DMS53 treated with DMSO at 0.1 percent for 48 hours (cell line): Measurements from ENCODE around the gene CEP128.
A peak's percentile ranks its signal among the peaks of the same experiment; 100 is the strongest.

Experiments
- DNase-seq: peaks from one replicate; lab custom pipeline; 2025; ENCODE audit not compliant: unreplicated experiment; lab: John Stamatoyannopoulos, UW

CEP128 gene

GRCh38 chr14:80906336-80906735 lies 35.2 kb downstream of the CEP128 start:
- no peak for DNase-seq

GRCh38 chr14:80902608-80903007 lies 38.9 kb downstream of the CEP128 start:
- no peak for DNase-seq

DNA sequence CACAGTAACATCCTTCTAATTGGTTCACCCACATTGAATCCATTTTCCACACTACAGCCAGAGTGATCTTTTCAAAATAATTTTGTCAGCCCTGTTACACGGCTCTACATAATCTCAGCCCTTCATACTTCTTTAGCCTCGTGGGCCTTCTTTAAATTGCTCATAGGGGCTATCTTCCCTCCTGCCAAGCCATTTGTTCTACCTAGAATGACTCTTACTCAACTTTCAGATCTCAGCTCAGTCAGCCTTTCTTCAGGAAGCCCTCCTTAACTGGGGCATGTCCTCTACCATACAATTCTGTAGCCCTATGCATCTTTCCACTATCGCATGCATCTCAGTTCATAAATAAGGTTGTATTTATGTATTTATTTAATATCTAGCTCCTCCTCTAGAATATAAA lies 39.7 kb downstream of the CEP128 start:
- DNase-seq, result no peak

GRCh38 chr14:80901260-80901659 lies 40.3 kb downstream of the CEP128 start:
- DNase-seq, result no peak

GRCh38 chr14:80872645-80873044 lies 68.9 kb downstream of the CEP128 start:
- peak; percentile 3 for DNase-seq

DNA sequence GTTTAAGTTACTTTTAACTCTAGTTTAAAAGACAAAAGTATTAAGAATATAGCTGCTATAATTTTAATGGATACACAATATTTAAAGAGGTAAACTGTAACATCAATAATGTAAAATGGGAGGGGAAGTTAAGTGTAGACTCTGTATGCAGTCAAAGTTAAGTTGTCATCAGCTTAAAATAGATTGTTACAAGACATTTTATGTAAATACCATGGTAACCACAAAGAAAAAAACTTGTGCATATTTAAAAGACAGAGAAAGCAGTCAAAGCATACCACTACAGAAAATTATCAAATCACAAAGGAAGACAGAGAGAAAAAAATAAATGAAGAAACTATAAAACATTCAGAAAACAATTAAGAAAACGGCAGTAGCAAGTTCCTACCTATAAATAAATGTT lies 73.3 kb downstream of the CEP128 start:
- DNase-seq, result no peak

- DNase-seq, result no peak
Observed at GRCh38 chr14:80867798-80868197, 73.7 kb downstream of the CEP128 start.

GRCh38 chr14:80867091-80867490 lies 74.4 kb downstream of the CEP128 start:
- DNase-seq, result no peak

DNA sequence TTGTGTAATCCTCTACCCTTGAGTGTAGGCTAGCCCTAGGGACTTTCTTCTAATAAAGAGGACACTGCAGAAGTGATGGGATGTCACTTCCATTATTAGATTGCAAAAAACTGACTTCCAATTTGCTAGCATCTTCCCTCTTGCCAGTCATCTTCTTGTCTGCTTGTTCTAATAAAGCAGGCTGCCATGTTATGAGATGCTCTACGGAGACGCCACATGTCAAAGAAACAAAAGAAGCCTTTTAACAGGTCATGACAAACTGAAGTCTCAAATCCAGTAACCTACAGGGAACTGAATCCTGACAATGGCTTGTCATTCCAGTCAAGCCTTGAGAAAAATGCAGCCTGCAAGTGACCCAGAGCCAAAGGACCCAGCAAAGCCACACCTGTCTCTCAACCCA lies 76.0 kb downstream of the CEP128 start:
- no peak for DNase-seq

DNA sequence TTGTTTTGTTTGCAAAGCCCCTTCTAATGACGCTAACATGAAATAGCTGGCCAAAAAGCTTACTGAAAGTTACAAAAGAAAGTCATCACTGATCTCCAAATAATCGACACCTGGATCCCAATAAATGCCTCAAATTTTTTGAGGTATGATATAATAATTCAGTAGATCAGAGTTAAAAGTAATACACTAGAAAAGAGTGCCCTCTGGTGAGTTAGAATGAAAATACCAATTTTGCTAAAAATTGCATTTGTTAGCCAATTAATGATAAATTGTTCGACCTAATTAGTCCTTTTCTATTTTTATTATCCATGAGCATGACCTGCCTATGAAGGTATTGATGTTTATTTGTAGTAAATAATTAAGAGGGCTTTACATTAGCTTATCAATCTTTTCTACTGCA lies 78.6 kb downstream of the CEP128 start:
- DNase-seq, result no peak

DNA sequence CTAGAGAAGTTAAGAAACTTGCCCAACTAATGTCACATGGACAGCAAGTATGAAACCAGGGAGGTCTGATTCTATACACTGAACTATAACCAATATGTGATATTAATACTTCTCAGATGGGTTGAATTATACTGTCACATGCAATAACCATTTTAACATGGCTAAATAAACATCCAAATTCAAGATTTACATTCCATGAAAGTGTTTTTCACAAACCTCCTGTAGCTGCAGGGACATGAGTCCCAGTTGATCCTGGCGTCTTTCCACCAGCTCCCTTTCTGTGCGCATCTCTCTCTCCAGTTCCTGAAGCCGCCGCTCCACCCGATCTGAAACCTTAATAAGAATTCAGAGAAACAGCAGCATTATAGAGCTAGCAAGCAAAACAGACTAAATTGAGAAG lies 79.0 kb downstream of the CEP128 start:
- no peak for DNase-seq

- peak; percentile 15 for DNase-seq
Observed at GRCh38 chr14:80850197-80850814, 91.2 kb downstream of the CEP128 start.

DNA sequence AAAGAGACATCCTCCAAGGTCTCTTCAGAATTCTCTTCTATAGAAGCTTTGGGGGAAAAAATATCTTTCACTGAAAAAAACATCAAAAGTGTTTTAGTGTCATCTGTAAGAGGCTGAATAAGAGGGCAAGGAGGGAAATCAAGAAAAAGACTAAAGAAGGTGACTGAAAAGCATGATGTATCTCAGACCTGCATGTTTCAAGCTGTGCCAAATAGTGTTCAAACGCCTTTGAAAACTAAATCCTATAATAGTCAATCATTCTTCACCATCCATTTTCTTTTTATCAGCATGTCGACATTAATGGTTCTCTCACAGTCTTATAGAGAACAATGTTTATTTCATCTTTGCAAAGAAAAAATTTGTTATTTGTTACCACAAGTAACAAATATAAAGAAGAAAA lies 94.5 kb downstream of the CEP128 start:
- no peak for DNase-seq

GRCh38 chr14:80845856-80846255 lies 95.7 kb downstream of the CEP128 start:
- DNase-seq, result no peak

DNA sequence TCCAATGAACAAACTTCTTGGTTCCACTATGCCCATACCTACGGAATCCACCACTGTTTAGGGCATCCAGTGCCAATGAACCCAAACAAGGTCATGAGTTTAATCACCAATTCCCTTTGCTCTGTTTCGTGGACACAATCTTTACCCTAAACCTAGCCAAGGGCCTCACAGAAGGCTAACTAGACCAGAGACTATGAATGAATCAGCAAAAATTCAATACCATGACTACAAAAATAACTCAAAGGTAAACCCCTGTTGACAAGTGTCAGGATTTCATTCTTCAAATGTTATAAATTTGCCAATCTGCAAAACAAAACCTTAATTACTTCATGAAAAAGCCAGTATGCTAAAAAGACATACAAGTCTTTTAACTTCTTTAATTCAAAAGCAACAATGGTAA lies 96.7 kb downstream of the CEP128 start:
- DNase-seq, result no peak

DNA sequence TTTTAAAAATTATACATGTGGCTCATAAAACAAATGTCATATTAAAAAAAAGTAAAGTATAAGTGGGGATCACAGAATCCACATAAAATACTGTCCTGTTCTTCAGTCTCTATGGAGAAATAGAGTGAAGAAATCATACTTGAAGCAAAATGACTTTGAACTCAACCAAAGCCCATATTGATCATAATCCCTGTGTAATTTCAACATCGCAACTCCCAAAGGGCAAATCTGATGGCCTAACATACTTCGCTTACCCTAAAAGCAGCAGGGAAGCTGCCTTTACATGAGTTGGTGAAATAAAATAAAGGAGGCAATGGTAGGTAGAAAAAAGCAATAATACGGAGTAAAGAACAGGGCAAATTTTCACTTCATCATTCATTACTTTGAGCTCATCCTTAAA lies 101.8 kb downstream of the CEP128 start:
- DNase-seq, result no peak

DNA sequence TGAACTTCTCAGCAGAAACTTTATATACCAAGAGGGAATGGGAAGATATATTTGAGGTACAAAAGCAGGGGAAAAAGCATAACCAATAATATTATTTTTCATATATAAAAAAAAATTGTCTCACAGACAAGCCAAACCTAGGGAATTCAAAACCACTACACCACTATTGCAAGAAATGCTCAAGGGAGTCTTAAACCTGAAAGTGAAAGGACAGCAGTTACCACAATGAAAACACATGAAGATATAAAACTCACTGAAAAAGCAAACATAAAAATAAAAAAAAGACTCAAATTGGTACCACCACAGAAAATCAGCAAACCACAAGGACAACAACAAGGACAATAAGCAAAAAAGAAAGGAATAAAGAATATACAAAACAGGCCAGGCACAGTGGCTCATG lies 131.9 kb downstream of the CEP128 start:
- no peak for DNase-seq

DNA sequence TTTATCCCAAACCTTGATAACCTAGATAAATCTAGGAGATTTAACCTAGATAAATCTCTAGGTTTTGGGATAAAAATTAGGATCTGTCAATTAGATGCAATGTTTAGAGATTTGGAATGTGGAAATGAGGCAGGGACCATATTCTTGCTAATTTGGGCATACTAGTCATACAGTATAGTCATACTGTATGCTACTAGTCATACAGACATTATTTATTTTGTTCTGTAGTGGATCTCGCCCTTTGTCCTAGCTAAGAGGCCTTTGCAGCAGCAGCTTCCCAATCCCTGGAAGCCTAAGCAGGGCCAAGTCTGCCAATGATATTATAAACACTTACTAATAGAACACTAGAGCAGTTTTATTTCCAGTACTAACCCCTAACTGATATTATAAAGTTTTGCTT lies 136.4 kb downstream of the CEP128 start:
- no peak for DNase-seq

- DNase-seq, result no peak
Observed at GRCh38 chr14:80798878-80799277, 142.7 kb downstream of the CEP128 start.

DNA sequence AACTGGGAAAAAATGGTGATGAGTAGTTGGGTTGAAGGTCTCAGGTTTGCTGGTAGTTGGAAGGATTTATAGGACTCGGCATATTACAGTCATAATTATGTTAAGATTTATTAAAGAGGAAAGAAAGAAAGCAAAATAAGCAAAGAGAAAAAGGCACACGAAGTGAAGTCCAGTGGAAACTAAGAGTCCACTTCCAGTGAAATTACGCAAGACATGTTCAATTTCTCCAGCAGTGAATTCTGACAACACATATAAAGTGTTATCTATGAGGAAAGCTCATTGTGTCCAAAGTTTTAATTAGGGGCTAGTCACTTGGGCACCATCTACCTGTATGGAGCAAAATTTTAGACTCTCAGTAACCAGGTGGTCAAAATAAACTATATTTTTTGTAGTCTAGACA lies 143.3 kb downstream of the CEP128 start:
- DNase-seq, result no peak

DNA sequence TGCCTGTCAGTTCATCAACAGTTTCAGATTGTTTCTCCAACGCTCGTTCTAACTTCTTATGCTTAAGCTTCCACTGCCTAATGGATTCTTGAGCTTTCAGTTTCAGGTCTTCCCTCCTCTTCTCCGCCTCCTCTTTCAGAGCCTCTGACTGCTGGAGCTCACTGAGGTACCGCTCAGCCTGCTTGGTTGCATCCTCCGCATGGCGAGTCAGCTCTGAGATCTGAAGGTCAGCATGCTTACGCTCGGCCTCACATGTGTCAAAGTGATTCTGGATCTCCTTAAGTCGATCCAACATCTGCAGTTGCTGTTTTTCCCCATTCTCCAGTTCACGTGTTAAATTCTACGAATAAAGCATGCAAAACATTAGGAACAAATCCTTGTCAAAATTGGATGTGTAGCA lies 148.8 kb downstream of the CEP128 start:
- DNase-seq, result no peak

DNA sequence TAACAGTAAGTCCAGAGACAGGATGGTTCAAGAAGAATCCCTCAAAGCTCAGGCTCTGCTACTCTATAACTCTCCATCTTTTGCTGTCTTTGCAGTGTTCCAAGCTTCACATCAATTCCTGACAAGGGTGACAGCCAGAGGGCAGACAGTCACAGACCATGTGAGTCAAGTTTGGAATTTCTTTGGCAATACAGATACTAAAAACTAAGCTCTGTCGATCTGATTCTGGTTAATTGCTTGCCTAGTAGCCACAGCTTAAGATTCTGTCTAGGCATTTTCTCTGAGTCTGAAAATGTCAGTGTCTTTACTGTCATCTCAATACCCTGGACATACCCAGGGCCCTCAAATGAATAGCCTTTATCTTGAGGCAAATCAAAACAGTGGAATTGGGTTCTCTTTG lies 153.7 kb downstream of the CEP128 start:
- no peak for DNase-seq

DNA sequence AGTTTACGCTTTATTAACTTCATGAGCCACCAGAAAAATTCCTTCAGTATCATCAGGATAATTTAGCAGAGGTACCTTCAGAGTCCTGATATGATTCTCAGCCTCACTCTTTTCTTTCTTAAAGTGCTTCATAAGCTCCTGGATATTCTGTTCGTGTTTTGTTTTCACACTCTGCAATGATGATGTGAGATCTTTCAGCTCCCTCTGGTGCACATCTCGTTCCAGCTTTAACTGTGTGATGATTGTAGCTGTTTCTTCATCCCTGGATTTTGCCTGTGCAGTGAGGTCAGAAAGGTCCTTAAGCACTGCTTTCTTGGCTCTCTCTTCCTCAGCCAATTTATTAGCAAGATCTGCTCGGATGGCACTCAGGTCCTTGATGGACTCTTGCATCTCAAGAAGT lies 156.7 kb downstream of the CEP128 start:
- no peak for DNase-seq

DNA sequence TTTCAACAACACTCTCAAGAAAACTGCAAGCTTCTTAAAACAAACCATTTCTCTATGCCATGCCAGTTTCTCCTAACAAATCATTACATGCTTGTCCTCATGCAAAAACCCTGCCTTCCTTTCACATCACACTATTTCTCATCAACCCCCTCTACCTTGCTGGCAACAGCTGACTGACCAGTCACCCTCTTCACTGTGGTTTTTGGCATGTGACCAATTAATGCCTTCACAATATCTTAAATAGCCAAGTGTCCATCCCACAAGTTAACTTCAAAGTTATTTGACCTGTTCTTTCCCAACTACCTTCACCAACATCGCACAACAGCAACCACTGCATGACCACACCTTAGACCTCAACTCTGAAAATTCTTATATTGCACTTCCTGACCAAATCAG lies 159.6 kb downstream of the CEP128 start:
- DNase-seq, result no peak
